PC-3 (cell line): ENCODE measurements around the gene CFAP157. TPM values are rescaled to one million over a fixed set of nuclear protein-coding genes. Genes with fewer than 3 reads are reported as not detected.

Source experiments
- ATAC-seq: fragments of 200-7000 bp; cut with Tn5 transposase; 2 replicates; pipeline ENCODE4 v1.9.1; 2020; ENCODE audit warnings: mild to moderate bottlenecking, moderate library complexity
- BruUV-seq: library from RNA; stranded (reverse); fragments of 400-500 nt; replicated peaks from 2 replicates; lab custom pipeline; 2021; lab: Mats Ljungman, UMichigan
- CTCF ChIA-PET: fragments of 300-600 bp; sonication (Branson Sonifier 250); formaldehyde crosslinking; loops from one replicate; lab custom pipeline; 2022; ENCODE audit warnings: antibody characterized with exemption; lab: Charles Lee
- POLR2A ChIA-PET: fragments of 300-600 bp; sonication (Branson Sonifier 250); formaldehyde crosslinking; loops from one replicate; lab custom pipeline; 2022; ENCODE audit warnings: antibody characterized with exemption; ENCODE audit not compliant: unreplicated experiment; lab: Charles Lee
- DNase-seq: peaks from one replicate; pipeline ENCODE4 v3.0.0-alpha.2; 2015
- H2AFZ ChIP-seq: fragments of 300-600 bp; sonication (generic); 2 replicates; pipeline ENCODE4 v1.6.0; 2016; ENCODE audit warnings: antibody characterized with exemption, low read length
- H3F3A ChIP-seq: fragments of 300-600 bp; sonication (generic); one replicate; pipeline ENCODE4 v1.6.0; 2017; ENCODE audit warnings: antibody characterized with exemption, low read length, control low read depth, mild to moderate bottlenecking; ENCODE audit not compliant: unreplicated experiment
- H3K27ac ChIP-seq: fragments of 300-600 bp; sonication (generic); 2 replicates; pipeline ENCODE4 v1.5.1; 2016; ENCODE audit warnings: mild to moderate bottlenecking, low read length
- H3K27me3 ChIP-seq: fragments of 300-600 bp; sonication (generic); 2 replicates; pipeline ENCODE4 v1.6.1; 2016; ENCODE audit warnings: low read length, mixed read lengths
- H3K36me3 ChIP-seq: fragments of 300-600 bp; sonication (generic); 2 replicates; pipeline ENCODE4 v1.6.1; 2016; ENCODE audit warnings: low read depth, mixed run types, low read length, mixed read lengths
- H3K4me1 ChIP-seq: fragments of 300-600 bp; sonication (generic); 2 replicates; pipeline ENCODE4 v1.5.1; 2016; ENCODE audit warnings: low read length; ENCODE audit not compliant: insufficient read depth
- H3K4me2 ChIP-seq: fragments of 300-600 bp; sonication (generic); 2 replicates; pipeline ENCODE4 v1.6.0; 2016; ENCODE audit warnings: low read length
- H3K4me3 ChIP-seq: fragments of 300-600 bp; sonication (generic); 2 replicates; pipeline ENCODE4 v1.5.1; 2016; ENCODE audit warnings: mild to moderate bottlenecking, low read length, mixed read lengths
- H3K79me2 ChIP-seq: fragments of 300-600 bp; sonication (generic); 2 replicates; pipeline ENCODE4 v1.6.1; 2017; ENCODE audit warnings: low read length, mixed read lengths
- H3K9ac ChIP-seq: fragments of 300-600 bp; sonication (generic); 2 replicates; pipeline ENCODE4 v1.6.0; 2016; ENCODE audit warnings: mild to moderate bottlenecking, low read length
- H3K9me2 ChIP-seq: fragments of 300-600 bp; sonication (generic); replicated peaks from 2 replicates; pipeline ENCODE4 v1.6.1; 2016; ENCODE audit warnings: mixed run types, low read length, mixed read lengths
- H3K9me3 ChIP-seq: fragments of 300-600 bp; sonication (generic); 2 replicates; pipeline ENCODE4 v1.6.1; 2016; ENCODE audit warnings: low read length, mixed read lengths
- H4K20me1 ChIP-seq: fragments of 300-600 bp; sonication (generic); 2 replicates; pipeline ENCODE4 v1.6.1; 2016; ENCODE audit warnings: low read length, mixed read lengths
- CTCF ChIP-seq: fragments of 300-600 bp; sonication (generic); conservative IDR thresholded peaks from 2 replicates; pipeline ENCODE4 v1.5.1; 2017; ENCODE audit warnings: antibody characterized with exemption, low read depth, mild to moderate bottlenecking, low read length
- EZH2 ChIP-seq: fragments of 300-600 bp; sonication (generic); IDR thresholded peaks from one replicate; pipeline ENCODE4 v1.6.1; 2017; ENCODE audit warnings: antibody characterized with exemption, mild to moderate bottlenecking, low read length; ENCODE audit not compliant: unreplicated experiment
- EZH2phosphoT487 ChIP-seq: fragments of 300-600 bp; sonication (generic); IDR thresholded peaks from 2 replicates; pipeline ENCODE4 v1.6.1; 2018; ENCODE audit warnings: mild to moderate bottlenecking, antibody characterized with exemption, low read length, borderline replicate concordance
- intact Hi-C: fragments of 100-400 bp; cut with micrococcal nuclease; formaldehyde crosslinking; loops from 2 replicates; pipeline ENCODE4 v1.9.0; 2023
- total RNA-seq: library from RNA; depleted of rRNA; stranded (reverse); fragments of >200 nt; gene quantifications from 2 replicates; pipeline ENCODE4 v1.2.3, GENCODE V29; 2014

Gene CFAP157
- total RNA-seq, 1 experiment from 2014 or later = not detected

GRCh38 chr9:127714020-127714750, 7.4 kb downstream of the CFAP157 start:
- ATAC-seq (peak; percentile 21; the same call in 1 of the 2 replicates), DNase-seq (peak; percentile 16)
- H3F3A ChIP-seq = no peaks in the 10 kb centered on the region
- ChIA-PET CTCF (interaction anchor here (1.1 kb wide), 1 partner anchor 21 kb away, joined by 3 read pairs; no protein-coding TSS in a partner anchor), POLR2A (no interaction called here)
- H4K20me1 ChIP-seq = no peaks in the 10 kb centered on the region
- intact Hi-C loops = no loop called here
- H3K4me2 ChIP-seq = peak overlapping the region; percentile 98
- TF ChIP-seq EZH2phosphoT487 (no peak), EZH2 (no peak), CTCF (no peak)
- no peak overlapping the region for H3K9ac ChIP-seq
- peaks cover 16% of the 10 kb centered on the region for H3K79me2 ChIP-seq
- H2AFZ ChIP-seq = no peak overlapping the region
- no TSS peak for BruUV-seq
- H3K9me3 ChIP-seq = no peaks in the 10 kb centered on the region
- H3K4me3 ChIP-seq = peak overlapping the region; percentile 97
- H3K9me2 ChIP-seq = no peaks in the 10 kb centered on the region
- peaks cover 5% of the 10 kb centered on the region; the same call in 1 of the 2 replicates for H3K4me1 ChIP-seq
- H3K27ac ChIP-seq = no peak overlapping the region
- H3K36me3 ChIP-seq = no peaks in the 10 kb centered on the region
- no peaks in the 10 kb centered on the region for H3K27me3 ChIP-seq

GRCh38 chr9:127714951-127715469, 8.2 kb downstream of the CFAP157 start:
- peak; percentile 52 for ATAC-seq
- Histone ChIP-seq H3K9me2 (no peaks in the 10 kb centered on the region), H3K9me3 (no peaks in the 10 kb centered on the region), H3K36me3 (no peaks in the 10 kb centered on the region), H3F3A (no peaks in the 10 kb centered on the region), H3K4me3 (peak overlapping the region; percentile 97), H2AFZ (peak overlapping the region; percentile 86), H3K9ac (peak overlapping the region; percentile 83), H3K27me3 (no peaks in the 10 kb centered on the region), H4K20me1 (no peaks in the 10 kb centered on the region), H3K27ac (peak overlapping the region; percentile 21; the same call in 1 of the 2 replicates), H3K79me2 (peaks cover 16% of the 10 kb centered on the region), H3K4me2 (peak overlapping the region; percentile 98), H3K4me1 (peaks cover 5% of the 10 kb centered on the region; the same call in 1 of the 2 replicates)
- TF ChIP-seq CTCF (no peak), EZH2phosphoT487 (peak; percentile 64)
- BruUV-seq = no TSS peak
- intact Hi-C loops = no loop called here
- DNase-seq = no peak
- CTCF ChIA-PET = interaction anchor here (1.0 to 1.1 kb wide), 2 partner anchors 20 kb away, joined by 3 to 7 read pairs; partner anchors contain the start of gene TOR2A
- POLR2A ChIA-PET = no interaction called here
